Colonic mucosa (tissue), 4 donors: ENCODE measurements around the gene RBP5. TPM values are rescaled to one million over a fixed set of nuclear protein-coding genes. Genes with fewer than 3 reads are reported as not detected.

Experiments used
- DNase-seq: peaks from one replicate; pipeline ENCODE4 v3.0.0-alpha.2; 2020
- H3K27ac ChIP-seq: fragments of 200-600 bp; one replicate; pipeline ENCODE4 v1.8.0; 2021
- H3K27me3 ChIP-seq: fragments of 200-600 bp; one replicate; pipeline ENCODE4 v1.8.0; 2021
- H3K36me3 ChIP-seq: fragments of 200-600 bp; one replicate; pipeline ENCODE4 v1.8.0; 2021
- H3K4me1 ChIP-seq: fragments of 200-600 bp; one replicate; pipeline ENCODE4 v1.8.0; 2021; ENCODE audit warnings: mild to moderate bottlenecking
- H3K4me3 ChIP-seq: fragments of 200-600 bp; one replicate; pipeline ENCODE4 v1.8.0; 2021
- H3K9ac ChIP-seq, 2 donors: one replicate each; pipeline ENCODE4 v1.7.0; 2013; ENCODE audit warnings: control low read depth in 2 of 2, low read depth in 2 of 2, low read length in 2 of 2
- H3K9me3 ChIP-seq: fragments of 200-600 bp; one replicate; pipeline ENCODE4 v1.8.0; 2021
- CTCF ChIP-seq: fragments of 200-600 bp; IDR thresholded peaks from one replicate; pipeline ENCODE4 v1.8.0; 2022; ENCODE audit warnings: antibody characterized with exemption, mild to moderate bottlenecking
- intact Hi-C: fragments of 100-400 bp; cut with DNase I; formaldehyde crosslinking; loops from one replicate; pipeline ENCODE4 v1.14.1; 2022
- total RNA-seq, 2 donors: library from RNA; stranded (reverse); fragmentation: NEBNext Ultra II Directional in 1 of 2; extraction: Animal tissue kit (Norgen Biotek cat#: 25700) in 1 of 2; gene quantifications; one replicate each; pipeline ENCODE4 v1.2.1, GENCODE V29; 2021
- donor health status: healthy.
- donor health status: DM: no; HTN: no; CAD: no.
- donor health status: DM: no; HTN: no; CAD: no.

The RBP5 gene
- total RNA-seq, 2 donors from 2014 or later = 2.4 to 3.7 TPM

GRCh38 chr12:7146228-7146627 is 17.5 kb upstream of the RBP5 start:
- H3K27me3 ChIP-seq = no peaks in the 10 kb centered on the region
- intact Hi-C loops = no loop called here
- H3K4me3 ChIP-seq = no peak overlapping the region
- no peaks in the 10 kb centered on the region for H3K9me3 ChIP-seq
- no peak overlapping the region for H3K27ac ChIP-seq
- no peak for DNase-seq
- TF ChIP-seq CTCF = no peak
- H3K4me1 ChIP-seq = no peaks in the 10 kb centered on the region
- H3K36me3 ChIP-seq = no peaks in the 10 kb centered on the region
- H3K9ac ChIP-seq = no peak overlapping the region

DNA sequence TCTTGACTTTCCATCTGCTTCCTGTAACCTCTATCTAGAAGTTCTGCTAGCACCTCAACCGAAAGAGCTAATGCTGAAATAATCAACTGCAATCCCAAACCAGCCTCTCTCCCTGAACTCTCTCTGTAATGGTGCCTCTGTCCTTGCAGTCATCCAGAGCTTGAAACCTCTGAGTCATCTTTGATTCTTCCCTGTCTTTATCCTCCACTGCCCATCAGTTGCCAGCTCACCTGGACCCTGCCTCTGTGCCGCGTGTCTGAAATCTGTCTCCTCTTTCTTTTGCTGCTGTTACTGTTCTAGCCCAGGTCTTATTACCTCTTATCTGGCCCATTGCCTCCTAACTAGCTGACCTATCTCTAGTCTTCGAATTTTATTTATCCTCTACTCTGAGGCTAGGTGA is 17.0 kb upstream of the RBP5 start:
- no peak for DNase-seq

GRCh38 chr12:7144414-7145120 is 15.9 kb upstream of the RBP5 start:
- Histone ChIP-seq H3K27ac (no peak overlapping the region), H3K36me3 (no peaks in the 10 kb centered on the region)
- intact Hi-C loops = loop anchor here (5.0 kb wide), 1 partner anchor 493 kb away; no protein-coding TSS in a partner anchor

More for the DNA sequence above, 17.0 kb upstream of the RBP5 start:
- no peak overlapping the region for H3K27ac ChIP-seq
- H3K4me1 ChIP-seq = no peaks in the 10 kb centered on the region
- intact Hi-C loops = no loop called here
- no peaks in the 10 kb centered on the region for H3K9me3 ChIP-seq
- no peaks in the 10 kb centered on the region for H3K36me3 ChIP-seq
- H3K9ac ChIP-seq = no peak overlapping the region
- no peaks in the 10 kb centered on the region for H3K27me3 ChIP-seq
- no peak for TF ChIP-seq CTCF
- H3K4me3 ChIP-seq = no peak overlapping the region

DNA sequence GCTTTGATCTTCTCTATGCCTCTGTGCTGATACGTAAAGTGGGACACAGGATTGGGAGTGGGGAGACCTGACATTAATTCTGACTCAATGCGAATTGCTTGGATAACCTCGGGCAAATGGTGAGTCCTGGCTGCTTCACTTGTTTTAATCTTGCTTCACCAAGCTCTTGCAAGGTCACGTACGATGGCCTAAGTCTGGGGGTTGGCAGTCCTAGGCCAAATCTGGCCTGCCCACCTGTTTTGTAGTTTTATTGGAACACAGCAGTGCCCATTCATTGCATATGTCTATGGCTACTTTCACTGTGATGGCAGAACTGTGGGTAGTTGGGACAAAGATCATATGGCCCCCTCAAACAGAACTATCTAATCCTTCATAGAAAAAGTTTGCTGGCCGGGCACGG is 14.9 kb upstream of the RBP5 start:
- H3K4me3 ChIP-seq = no peak overlapping the region
- no peaks in the 10 kb centered on the region for H3K36me3 ChIP-seq
- DNase-seq = no peak
- no peak overlapping the region for H3K27ac ChIP-seq
- no peaks in the 10 kb centered on the region for H3K9me3 ChIP-seq
- intact Hi-C loops = loop anchor here (5.0 kb wide), 1 partner anchor 494 kb away; no protein-coding TSS in a partner anchor
- no peak overlapping the region for H3K9ac ChIP-seq
- no peaks in the 10 kb centered on the region for H3K27me3 ChIP-seq
- TF ChIP-seq CTCF = no peak
- H3K4me1 ChIP-seq = no peaks in the 10 kb centered on the region

More at GRCh38 chr12:7144414-7145120, 15.9 kb upstream of the RBP5 start:
- peak; percentile 53 for TF ChIP-seq CTCF
- no peaks in the 10 kb centered on the region for H3K27me3 ChIP-seq
- no peak overlapping the region for H3K4me3 ChIP-seq
- no peak overlapping the region for H3K9ac ChIP-seq
- no peaks in the 10 kb centered on the region for H3K9me3 ChIP-seq
- H3K4me1 ChIP-seq = no peaks in the 10 kb centered on the region
- DNase-seq = no peak

DNA sequence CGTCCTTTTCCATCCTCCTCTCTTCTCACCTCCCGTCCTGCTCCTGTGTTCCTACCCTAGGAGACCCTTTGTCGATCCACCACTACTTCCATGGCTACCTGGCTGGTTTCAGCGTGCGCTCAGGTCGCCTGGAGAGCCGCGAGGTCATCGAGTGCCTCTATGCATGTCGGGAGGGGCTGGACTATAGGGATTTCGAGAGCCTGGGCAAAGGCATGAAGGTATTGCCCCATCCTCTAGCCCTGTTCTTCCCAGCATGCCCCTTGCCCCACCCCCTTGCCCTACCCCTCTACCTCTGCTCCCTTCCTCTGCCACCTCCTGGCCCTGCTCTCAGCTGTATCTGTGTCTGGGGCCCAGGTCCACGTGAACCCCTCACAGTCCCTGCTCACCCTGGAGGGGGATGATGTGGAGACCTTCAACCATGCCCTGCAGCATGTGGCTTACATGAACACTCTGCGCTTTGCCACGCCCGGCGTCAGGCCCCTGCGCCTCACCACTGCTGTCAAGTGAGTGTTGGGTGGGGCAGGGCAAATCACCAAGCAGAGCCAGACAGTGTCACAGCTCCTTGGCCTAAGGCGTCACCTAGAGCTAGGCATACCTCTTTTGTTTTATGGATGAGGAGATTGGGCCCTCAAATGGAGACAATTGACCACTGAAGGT is 14.2 kb upstream of the RBP5 start:
- intact Hi-C loops = loop anchor here (5.0 kb wide), 1 partner anchor 494 kb away; no protein-coding TSS in a partner anchor
- Histone ChIP-seq H3K4me3 (no peak overlapping the region), H3K4me1 (no peaks in the 10 kb centered on the region), H3K9me3 (no peaks in the 10 kb centered on the region), H3K36me3 (no peaks in the 10 kb centered on the region), H3K9ac (peak overlapping the region in 1 of 2 donors; percentile 7), H3K27me3 (no peaks in the 10 kb centered on the region), H3K27ac (no peak overlapping the region)
- no peak for TF ChIP-seq CTCF
- no peak for DNase-seq
